SU-DHL-6 (cell line): ENCODE results near the gene CATSPERZ.

ENCODE experiments used
- H2AFZ ChIP-seq: fragments of 200-600 bp; sonication (generic); 2 replicates; pipeline ENCODE4 v1.6.1; 2014; ENCODE audit warnings: low read depth, mild to moderate bottlenecking, moderate library complexity, mixed read lengths, antibody characterized with exemption, low read length; ENCODE audit not compliant: severe bottlenecking
- H3F3A ChIP-seq: fragments of 200-600 bp; shearing (Covaris generic); 2 replicates; pipeline ENCODE4 v1.6.0; 2016; ENCODE audit warnings: antibody characterized with exemption, mild to moderate bottlenecking; ENCODE audit not compliant: insufficient read depth
- H3K27ac ChIP-seq: fragments of 200-600 bp; sonication (generic); 2 replicates; pipeline ENCODE4 v1.5.1; 2016; ENCODE audit warnings: low read depth, mild to moderate bottlenecking, low read length, moderate library complexity, mixed read lengths
- H3K27me3 ChIP-seq: fragments of 200-600 bp; sonication (generic), shearing (Covaris generic); 2 replicates; pipeline ENCODE4 v1.6.0; 2014; ENCODE audit warnings: mild to moderate bottlenecking, low read length
- H3K36me3 ChIP-seq: fragments of 200-600 bp; sonication (generic); 2 replicates; pipeline ENCODE4 v1.6.1; 2014; ENCODE audit warnings: mild to moderate bottlenecking, low read length, mixed read lengths
- H3K4me2 ChIP-seq: fragments of 300-600, 200-600 bp; shearing (Covaris generic), sonication (generic); 2 replicates; pipeline ENCODE4 v1.6.0; 2014; ENCODE audit warnings: low read length, low read depth, mild to moderate bottlenecking; ENCODE audit not compliant: poor library complexity, severe bottlenecking
- H3K4me3 ChIP-seq: fragments of 200-600 bp; sonication (generic); 2 replicates; pipeline ENCODE4 v1.5.1; 2014; ENCODE audit warnings: antibody characterized with exemption, low read length, mild to moderate bottlenecking, mixed read lengths; ENCODE audit not compliant: insufficient read depth, poor library complexity, severe bottlenecking
- H3K79me2 ChIP-seq: fragments of 200-600 bp; sonication (generic); 2 replicates; pipeline ENCODE4 v1.6.1; 2014; ENCODE audit warnings: mild to moderate bottlenecking, low read length, moderate library complexity; ENCODE audit not compliant: insufficient read depth
- H3K9ac ChIP-seq: fragments of 200-600 bp; sonication (generic); 2 replicates; pipeline ENCODE4 v1.7.0; 2014; ENCODE audit warnings: mild to moderate bottlenecking, low read length
- H3K9me2 ChIP-seq: fragments of 200-600 bp; sonication (generic); replicated peaks from 2 replicates; pipeline ENCODE4 v1.6.1; 2014; ENCODE audit warnings: low read length; ENCODE audit not compliant: insufficient read depth
- H3K9me3 ChIP-seq: fragments of 200-600 bp; sonication (generic); 2 replicates; pipeline ENCODE4 v1.6.1; 2014; ENCODE audit warnings: low read length, mixed read lengths; ENCODE audit not compliant: insufficient read depth
- H4K20me1 ChIP-seq: fragments of 200-600 bp; sonication (generic); 2 replicates; pipeline ENCODE4 v1.6.1; 2014; ENCODE audit warnings: low read depth, mild to moderate bottlenecking, antibody characterized with exemption, low read length, moderate library complexity, mixed read lengths
- EZH2phosphoT487 ChIP-seq: fragments of 200-600 bp; sonication (generic), shearing (Covaris generic); conservative IDR thresholded peaks from 2 replicates; pipeline ENCODE4 v1.6.1; 2018; ENCODE audit warnings: mild to moderate bottlenecking, antibody characterized with exemption, low read length, moderate library complexity, mixed read lengths
- TF ChIP-seq, protein P1 (sequence below): fragments of 200-600 bp; sonication (generic); IDR thresholded peaks from one replicate; pipeline ENCODE4 v1.5.1; 2017; ENCODE audit warnings: antibody characterized with exemption, mild to moderate bottlenecking, low read length, moderate library complexity; ENCODE audit not compliant: insufficient read depth, poor library complexity, severe bottlenecking

The CATSPERZ gene

DNA sequence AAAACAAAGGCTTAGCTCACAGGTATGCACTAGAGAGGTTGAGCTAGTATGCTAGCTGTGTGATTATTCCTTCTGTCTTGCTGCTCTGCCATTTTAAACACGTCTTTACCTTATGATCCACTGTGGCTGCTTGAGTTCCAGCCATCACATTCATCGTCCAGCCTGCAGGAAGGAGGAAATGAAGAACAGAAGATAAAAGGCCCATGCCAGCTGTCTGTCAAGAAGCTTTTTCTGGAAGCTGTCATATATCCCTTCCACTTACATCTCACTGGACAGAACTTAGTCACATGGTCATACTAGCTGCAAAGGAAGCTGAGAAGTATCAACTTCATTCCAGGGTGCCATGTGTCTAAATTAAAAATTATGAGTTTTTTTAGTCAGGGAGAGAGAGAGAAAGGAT lies 27.2 kb downstream of the CATSPERZ start:
- no peak for TF ChIP-seq EZH2phosphoT487
- TF ChIP-seq, protein P1, sequence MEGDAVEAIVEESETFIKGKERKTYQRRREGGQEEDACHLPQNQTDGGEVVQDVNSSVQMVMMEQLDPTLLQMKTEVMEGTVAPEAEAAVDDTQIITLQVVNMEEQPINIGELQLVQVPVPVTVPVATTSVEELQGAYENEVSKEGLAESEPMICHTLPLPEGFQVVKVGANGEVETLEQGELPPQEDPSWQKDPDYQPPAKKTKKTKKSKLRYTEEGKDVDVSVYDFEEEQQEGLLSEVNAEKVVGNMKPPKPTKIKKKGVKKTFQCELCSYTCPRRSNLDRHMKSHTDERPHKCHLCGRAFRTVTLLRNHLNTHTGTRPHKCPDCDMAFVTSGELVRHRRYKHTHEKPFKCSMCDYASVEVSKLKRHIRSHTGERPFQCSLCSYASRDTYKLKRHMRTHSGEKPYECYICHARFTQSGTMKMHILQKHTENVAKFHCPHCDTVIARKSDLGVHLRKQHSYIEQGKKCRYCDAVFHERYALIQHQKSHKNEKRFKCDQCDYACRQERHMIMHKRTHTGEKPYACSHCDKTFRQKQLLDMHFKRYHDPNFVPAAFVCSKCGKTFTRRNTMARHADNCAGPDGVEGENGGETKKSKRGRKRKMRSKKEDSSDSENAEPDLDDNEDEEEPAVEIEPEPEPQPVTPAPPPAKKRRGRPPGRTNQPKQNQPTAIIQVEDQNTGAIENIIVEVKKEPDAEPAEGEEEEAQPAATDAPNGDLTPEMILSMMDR = no peak
- no peaks in the 10 kb centered on the region for H3F3A ChIP-seq

DNA sequence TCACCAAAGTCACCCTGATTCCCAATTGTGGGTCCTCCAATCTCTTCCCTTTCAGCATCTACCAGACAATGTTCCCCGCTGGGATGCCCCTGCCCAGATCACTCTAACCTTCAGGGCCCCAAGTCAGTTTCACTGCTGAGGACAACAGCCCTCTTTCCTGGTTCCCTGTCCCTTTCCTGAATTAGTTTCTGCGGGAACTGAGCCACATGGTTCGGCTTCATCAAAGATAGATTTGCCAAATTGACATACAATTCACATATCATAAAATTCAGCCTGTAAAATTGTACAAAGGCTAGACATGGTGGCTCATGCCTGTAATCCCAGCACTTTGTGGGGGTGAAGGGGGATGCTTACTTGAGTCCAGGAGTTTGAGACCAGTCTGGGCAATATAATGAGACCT lies 27.8 kb downstream of the CATSPERZ start:
- no peaks in the 10 kb centered on the region for H3K9me2 ChIP-seq
- H3K4me3 ChIP-seq = no peak overlapping the region
- H3K4me2 ChIP-seq = no peak overlapping the region
- no peak overlapping the region for H3K9ac ChIP-seq
- no peak for TF ChIP-seq EZH2phosphoT487
- TF ChIP-seq, protein P1 = no peak
- H3K79me2 ChIP-seq = no peaks in the 10 kb centered on the region
- H2AFZ ChIP-seq = no peak overlapping the region
- H4K20me1 ChIP-seq = no peaks in the 10 kb centered on the region
- H3K9me3 ChIP-seq = no peaks in the 10 kb centered on the region
- no peaks in the 10 kb centered on the region for H3F3A ChIP-seq
- H3K27ac ChIP-seq = no peak overlapping the region
- H3K36me3 ChIP-seq = no peaks in the 10 kb centered on the region
- H3K27me3 ChIP-seq = no peaks in the 10 kb centered on the region

More for the DNA sequence above, 27.2 kb downstream of the CATSPERZ start:
- H3K27me3 ChIP-seq = no peaks in the 10 kb centered on the region
- no peaks in the 10 kb centered on the region for H3K36me3 ChIP-seq
- no peak overlapping the region for H2AFZ ChIP-seq
- no peaks in the 10 kb centered on the region for H3K9me2 ChIP-seq
- no peaks in the 10 kb centered on the region for H3K9me3 ChIP-seq
- H3K79me2 ChIP-seq = no peaks in the 10 kb centered on the region
- no peak overlapping the region for H3K9ac ChIP-seq
- no peak overlapping the region for H3K27ac ChIP-seq
- H3K4me3 ChIP-seq = no peak overlapping the region
- no peak overlapping the region for H3K4me2 ChIP-seq
- H4K20me1 ChIP-seq = no peaks in the 10 kb centered on the region

DNA sequence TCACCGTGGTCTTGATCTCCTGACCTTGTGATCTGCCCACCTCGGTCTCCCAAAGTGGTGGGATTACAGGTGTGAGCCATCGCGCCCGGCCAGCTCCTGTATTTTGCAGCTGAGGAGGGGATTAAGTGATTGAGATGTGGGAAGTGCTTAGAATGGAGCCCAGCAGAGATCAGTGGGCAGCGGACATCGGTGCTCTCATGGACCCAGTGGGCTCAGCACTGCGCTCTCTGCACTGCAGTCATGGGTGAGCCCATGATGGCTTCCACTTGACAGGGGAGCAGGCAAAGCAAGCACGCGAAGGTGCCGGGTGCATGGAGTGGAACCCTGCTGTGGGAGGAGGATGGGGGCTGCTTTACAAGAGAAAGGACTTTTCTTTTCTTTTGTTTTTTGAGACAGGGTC lies 30.7 kb downstream of the CATSPERZ start:
- Histone ChIP-seq H3K9me2 (no peaks in the 10 kb centered on the region), H4K20me1 (no peaks in the 10 kb centered on the region), H2AFZ (no peak overlapping the region), H3K9me3 (no peaks in the 10 kb centered on the region), H3K4me2 (no peak overlapping the region), H3K36me3 (no peaks in the 10 kb centered on the region), H3K27me3 (no peaks in the 10 kb centered on the region), H3K27ac (no peak overlapping the region), H3F3A (no peaks in the 10 kb centered on the region), H3K9ac (no peak overlapping the region), H3K79me2 (no peaks in the 10 kb centered on the region), H3K4me3 (no peak overlapping the region)
- no peak for TF ChIP-seq EZH2phosphoT487
- TF ChIP-seq, protein P1 = no peak
